ENCODE results near the gene TDRD3. TPM values are rescaled to one million over a fixed set of nuclear protein-coding genes. Genes with fewer than 3 reads are reported as not detected.

The TDRD3 gene
- total RNA-seq, 1 experiment from 2014 or later, result 17.3 TPM

- Histone ChIP-seq H3K36me3 (ENCODE audit: low read depth) (no peaks in the 10 kb centered on the region), H2AFZ (no peak overlapping the region), H3K27me3 (ENCODE audit: insufficient read depth, low read depth) (no peaks in the 10 kb centered on the region), H3K4me3 (no peak overlapping the region), H4K20me1 (ENCODE audit: insufficient read depth) (no peaks in the 10 kb centered on the region; the same call in none of the 2 replicates), H3K4me2 (no peak overlapping the region), H3F3A (ENCODE audit: insufficient read depth, low read depth) (no peaks in the 10 kb centered on the region; the same call in 1 of the 2 replicates), H3K9me3 (ENCODE audit: insufficient read depth, low read depth) (no peaks in the 10 kb centered on the region), H3K27ac (no peak overlapping the region), H3K9me2 (ENCODE audit: insufficient read depth) (no peaks in the 10 kb centered on the region), H3K79me2 (ENCODE audit: low read depth) (no peaks in the 10 kb centered on the region), H3K4me1 (replicated peaks; ENCODE audit: insufficient read depth) (no peaks in the 10 kb centered on the region)
- CTCF ChIA-PET, result interaction anchor here (0.5 to 0.8 kb wide), 3 partner anchors 806 to 1505 kb away, joined by 3 to 4 read pairs (median 4); no protein-coding TSS in a partner anchor
- intact Hi-C loops (cut with micrococcal nuclease; ENCODE audit: unreplicated experiment), result loop anchor here (10.0 kb wide), 1 partner anchor 1506 kb away; no protein-coding TSS in a partner anchor
- POLR2A ChIA-PET (ENCODE audit: unreplicated experiment), result no interaction called here
- DNase-seq, result peak; percentile 3 to 58
- no TSS peak for BruUV-seq (replicated peaks)
- peak; percentile 84 for TF ChIP-seq CTCF (conservative IDR thresholded peaks at IDR 0.05)
- no peak for TF ChIP-seq EZH2 (IDR thresholded peaks at IDR 0.05; ENCODE audit: low read depth)
These were observed 52.0 kb downstream of the TDRD3 start for GRCh38 chr13:60448907-60449510.

GRCh38 chr13:60453490-60453889 lies 56.5 kb downstream of the TDRD3 start:
- Histone ChIP-seq H3K9me2 (ENCODE audit: insufficient read depth) (no peaks in the 10 kb centered on the region), H3K4me2 (no peak overlapping the region), H3K27me3 (ENCODE audit: insufficient read depth, low read depth) (no peaks in the 10 kb centered on the region), H3K4me1 (replicated peaks; ENCODE audit: insufficient read depth) (no peaks in the 10 kb centered on the region), H4K20me1 (ENCODE audit: insufficient read depth) (no peaks in the 10 kb centered on the region; the same call in none of the 2 replicates), H3F3A (ENCODE audit: insufficient read depth, low read depth) (no peaks in the 10 kb centered on the region; the same call in 1 of the 2 replicates), H3K27ac (no peak overlapping the region), H2AFZ (no peak overlapping the region), H3K36me3 (ENCODE audit: low read depth) (no peaks in the 10 kb centered on the region), H3K79me2 (ENCODE audit: low read depth) (no peaks in the 10 kb centered on the region), H3K4me3 (no peak overlapping the region), H3K9me3 (ENCODE audit: insufficient read depth, low read depth) (no peaks in the 10 kb centered on the region)
- no peak for DNase-seq
- TF ChIP-seq EZH2 (IDR thresholded peaks at IDR 0.05; ENCODE audit: low read depth) (no peak), CTCF (conservative IDR thresholded peaks at IDR 0.05) (no peak)
- POLR2A ChIA-PET (ENCODE audit: unreplicated experiment), result no interaction called here
- no TSS peak for BruUV-seq (replicated peaks)
- CTCF ChIA-PET, result no interaction called here
- intact Hi-C loops (cut with micrococcal nuclease; ENCODE audit: unreplicated experiment), result no loop called here

GRCh38 chr13:60454425-60454824 lies 57.4 kb downstream of the TDRD3 start:
- Histone ChIP-seq H3K27ac (no peak overlapping the region), H3K9me2 (ENCODE audit: insufficient read depth) (no peaks in the 10 kb centered on the region), H3K36me3 (ENCODE audit: low read depth) (no peaks in the 10 kb centered on the region), H4K20me1 (ENCODE audit: insufficient read depth) (no peaks in the 10 kb centered on the region; the same call in none of the 2 replicates), H3K4me1 (replicated peaks; ENCODE audit: insufficient read depth) (no peaks in the 10 kb centered on the region), H3K79me2 (ENCODE audit: low read depth) (no peaks in the 10 kb centered on the region), H3K4me2 (no peak overlapping the region), H3K4me3 (no peak overlapping the region), H3K27me3 (ENCODE audit: insufficient read depth, low read depth) (no peaks in the 10 kb centered on the region), H2AFZ (no peak overlapping the region), H3F3A (ENCODE audit: insufficient read depth, low read depth) (no peaks in the 10 kb centered on the region), H3K9me3 (ENCODE audit: insufficient read depth, low read depth) (no peaks in the 10 kb centered on the region)
- intact Hi-C loops (cut with micrococcal nuclease; ENCODE audit: unreplicated experiment), result no loop called here
- TF ChIP-seq EZH2 (IDR thresholded peaks at IDR 0.05; ENCODE audit: low read depth) (no peak), CTCF (conservative IDR thresholded peaks at IDR 0.05) (no peak)
- no TSS peak for BruUV-seq (replicated peaks)
- ChIA-PET POLR2A (ENCODE audit: unreplicated experiment) (no interaction called here), CTCF (no interaction called here)
- no peak for DNase-seq
